GM18511 (cell line): Measurements from ENCODE around the gene ZIC3.
"Not testable (repeated sequence)": the region's sequence is repeated elsewhere in the genome, so short reads cannot be mapped to it uniquely, and the experiment has no call there.

Experiments
- ATAC-seq: cut with Tn5 transposase; IDR thresholded peaks from one replicate; pipeline ENCODE4 v1.9.1; 2021; ENCODE audit warnings: mild to moderate bottlenecking, moderate library complexity; ENCODE audit not compliant: unreplicated experiment

The ZIC3 gene

GRCh38 chrX:137565921-137566745 lies at the start of gene ZIC3:
Gene ZIC3 (plus strand): TSS chrX:137566127. CDS start chrX:137566692, 565 bp downstream.
- ATAC-seq, result no peak

GRCh38 chrX:137519459-137519858 lies 46.5 kb upstream of the ZIC3 start:
- no peak for ATAC-seq

- ATAC-seq, result no peak
Measured at GRCh38 chrX:137545711-137546651, 19.9 kb upstream of the ZIC3 start.

- no peak for ATAC-seq
Measured at GRCh38 chrX:137547291-137547690, 18.6 kb upstream of the ZIC3 start.

GRCh38 chrX:137548261-137548660 lies 17.7 kb upstream of the ZIC3 start:
- no peak for ATAC-seq

- ATAC-seq, result no peak
Measured at GRCh38 chrX:137549073-137549472, 16.9 kb upstream of the ZIC3 start.

GRCh38 chrX:137549851-137550664 lies 15.9 kb upstream of the ZIC3 start:
- no peak for ATAC-seq

GRCh38 chrX:137550665-137551261 lies 15.2 kb upstream of the ZIC3 start:
- no peak for ATAC-seq

- not testable (repeated sequence) for ATAC-seq
Measured at GRCh38 chrX:137552098-137552497, 13.8 kb upstream of the ZIC3 start.

GRCh38 chrX:137562096-137562495 lies 3.8 kb upstream of the ZIC3 start:
- ATAC-seq, result no peak

- ATAC-seq, result no peak
Measured at GRCh38 chrX:137563681-137564651, 2.0 kb upstream of the ZIC3 start.

- ATAC-seq, result no peak
Measured at GRCh38 chrX:137565318-137565904, 516 bp upstream of the ZIC3 start.

GRCh38 chrX:137566746-137567679 lies 1.1 kb downstream of the ZIC3 start:
- no peak for ATAC-seq

- no peak for ATAC-seq
Measured at GRCh38 chrX:137567682-137568232, 1.8 kb downstream of the ZIC3 start.

- ATAC-seq, result no peak
Measured at GRCh38 chrX:137568741-137569469, 3.0 kb downstream of the ZIC3 start.

- ATAC-seq, result no peak
Measured at GRCh38 chrX:137569470-137569891, 3.6 kb downstream of the ZIC3 start.
